NB4 (cell line): ENCODE results near the gene NCAM2.

ENCODE experiments used
- MYC ChIP-seq: IDR thresholded peaks from 2 replicates; pipeline ENCODE4 v1.6.1; 2011; ENCODE audit warnings: low read depth, low read length
- POLR2A ChIP-seq: IDR thresholded peaks from 2 replicates; pipeline ENCODE4 v1.6.1; 2011; ENCODE audit warnings: mild to moderate bottlenecking; ENCODE audit not compliant: insufficient read length; ENCODE audit errors: extremely low read depth
- TF ChIP-seq, protein P1 (sequence below): IDR thresholded peaks from one replicate; pipeline ENCODE4 v1.5.1; 2012; ENCODE audit warnings: low read depth, low read length
- TF ChIP-seq, protein P2 (sequence below): IDR thresholded peaks from 2 replicates; pipeline ENCODE4 v1.6.1; 2011; ENCODE audit warnings: low read depth, low read length

DNA sequence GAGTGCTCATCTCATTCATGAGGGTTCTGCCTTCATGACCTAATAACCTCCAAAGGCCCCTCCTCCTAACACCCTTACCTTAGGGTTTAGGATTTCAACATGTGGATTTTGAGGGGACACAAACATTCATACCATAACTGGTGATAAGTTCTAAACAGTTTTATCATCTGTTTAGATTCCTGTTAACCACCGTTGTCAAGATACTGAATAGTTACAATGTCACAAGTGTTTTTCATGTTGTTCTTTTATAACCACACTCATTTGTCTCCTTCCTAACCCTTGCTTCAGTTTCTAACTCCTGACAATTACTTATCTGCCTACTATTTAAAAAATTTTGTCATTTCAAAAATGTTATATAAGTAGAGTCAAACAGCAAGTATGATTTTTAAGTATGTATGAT lies 86.0 kb downstream of the NCAM2 start:
- TF ChIP-seq, protein P1, sequence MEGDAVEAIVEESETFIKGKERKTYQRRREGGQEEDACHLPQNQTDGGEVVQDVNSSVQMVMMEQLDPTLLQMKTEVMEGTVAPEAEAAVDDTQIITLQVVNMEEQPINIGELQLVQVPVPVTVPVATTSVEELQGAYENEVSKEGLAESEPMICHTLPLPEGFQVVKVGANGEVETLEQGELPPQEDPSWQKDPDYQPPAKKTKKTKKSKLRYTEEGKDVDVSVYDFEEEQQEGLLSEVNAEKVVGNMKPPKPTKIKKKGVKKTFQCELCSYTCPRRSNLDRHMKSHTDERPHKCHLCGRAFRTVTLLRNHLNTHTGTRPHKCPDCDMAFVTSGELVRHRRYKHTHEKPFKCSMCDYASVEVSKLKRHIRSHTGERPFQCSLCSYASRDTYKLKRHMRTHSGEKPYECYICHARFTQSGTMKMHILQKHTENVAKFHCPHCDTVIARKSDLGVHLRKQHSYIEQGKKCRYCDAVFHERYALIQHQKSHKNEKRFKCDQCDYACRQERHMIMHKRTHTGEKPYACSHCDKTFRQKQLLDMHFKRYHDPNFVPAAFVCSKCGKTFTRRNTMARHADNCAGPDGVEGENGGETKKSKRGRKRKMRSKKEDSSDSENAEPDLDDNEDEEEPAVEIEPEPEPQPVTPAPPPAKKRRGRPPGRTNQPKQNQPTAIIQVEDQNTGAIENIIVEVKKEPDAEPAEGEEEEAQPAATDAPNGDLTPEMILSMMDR: no peak
- TF ChIP-seq MYC (no peak), POLR2A (no peak)
- TF ChIP-seq, protein P2, sequence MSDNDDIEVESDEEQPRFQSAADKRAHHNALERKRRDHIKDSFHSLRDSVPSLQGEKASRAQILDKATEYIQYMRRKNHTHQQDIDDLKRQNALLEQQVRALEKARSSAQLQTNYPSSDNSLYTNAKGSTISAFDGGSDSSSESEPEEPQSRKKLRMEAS: no peak
